ENCODE data around the gene GBX2. TPM values are rescaled to one million over a fixed set of nuclear protein-coding genes. Genes with fewer than 3 reads are reported as not detected.

The GBX2 gene
- total RNA-seq, 4 donors from 2014 or later: not detected

GRCh38 chr2:236159778-236160170, 8.4 kb downstream of the GBX2 start:
- Histone ChIP-seq H3K4me3 (no peak overlapping the region), H3K27ac (no peak overlapping the region), H3K27me3 (peaks cover 0 to 73% of the 10 kb centered on the region in 2 donors), H3K36me3 (no peaks in the 10 kb centered on the region), H3K9me3 (no peaks in the 10 kb centered on the region), H3K4me1 (peaks cover 0 to 27% (median 10%) of the 10 kb centered on the region in 4 donors)
- whole genome bisulfite sequencing, 2 donors: 30 to 58% methylated on average over 2 to 8 of the region's 33 CpGs
- TF ChIP-seq POLR2A (IDR thresholded peaks at IDR 0.05) (no peak), EP300 (IDR thresholded peaks at IDR 0.05) (no peak), CTCF (IDR thresholded peaks at IDR 0.05) (no peak)
- DNase-seq (ENCODE audit: low spot score in 2 of 2): no peak

- Histone ChIP-seq H3K4me3 (no peak overlapping the region), H3K27me3 (peaks cover 0 to 67% of the 10 kb centered on the region in 2 donors), H3K9me3 (no peaks in the 10 kb centered on the region), H3K36me3 (no peaks in the 10 kb centered on the region), H3K27ac (no peak overlapping the region), H3K4me1 (peaks cover 0 to 21% (median 4%) of the 10 kb centered on the region in 4 donors)
- TF ChIP-seq CTCF (IDR thresholded peaks at IDR 0.05): no peak
- no peak for TF ChIP-seq POLR2A (IDR thresholded peaks at IDR 0.05)
- TF ChIP-seq EP300 (IDR thresholded peaks at IDR 0.05): no peak
- WGBS, 2 donors: 39 to 44% methylated on average over 37 to 45 of the region's 45 CpGs
- no peak for DNase-seq (ENCODE audit: low spot score in 2 of 2)
These were observed 9.0 kb downstream of the GBX2 start for GRCh38 chr2:236158969-236159777.

GRCh38 chr2:236157815-236158498, 10.2 kb downstream of the GBX2 start:
- H3K9me3 ChIP-seq: peaks cover 0 to 4% (median 3%) of the 10 kb centered on the region in 4 donors
- no peaks in the 10 kb centered on the region for H3K36me3 ChIP-seq
- H3K4me1 ChIP-seq: peaks cover 0 to 9% (median 0%) of the 10 kb centered on the region in 4 donors
- WGBS, 2 donors: 79 to 86% methylated on average over 10 of the region's 10 CpGs
- DNase-seq (ENCODE audit: low spot score in 2 of 2): no peak
- TF ChIP-seq CTCF (IDR thresholded peaks at IDR 0.05) (no peak), EP300 (IDR thresholded peaks at IDR 0.05) (no peak), POLR2A (IDR thresholded peaks at IDR 0.05) (no peak)
- peaks cover 0 to 55% of the 10 kb centered on the region in 2 donors for H3K27me3 ChIP-seq
- H3K27ac ChIP-seq: no peak overlapping the region
- no peak overlapping the region for H3K4me3 ChIP-seq

GRCh38 chr2:236157366-236157765, 10.8 kb downstream of the GBX2 start:
- Histone ChIP-seq H3K27me3 (peaks cover 0 to 49% of the 10 kb centered on the region in 2 donors), H3K4me1 (peaks cover 0 to 8% (median 0%) of the 10 kb centered on the region in 4 donors), H3K4me3 (no peak overlapping the region), H3K9me3 (peaks cover 0 to 10% (median 6%) of the 10 kb centered on the region in 4 donors), H3K27ac (no peak overlapping the region), H3K36me3 (no peaks in the 10 kb centered on the region)
- 90 to 96% methylated on average over 6 of the region's 6 CpGs for WGBS, 2 donors
- TF ChIP-seq CTCF (IDR thresholded peaks at IDR 0.05) (no peak), EP300 (IDR thresholded peaks at IDR 0.05) (no peak), POLR2A (IDR thresholded peaks at IDR 0.05) (no peak)
- no peak for DNase-seq (ENCODE audit: low spot score in 2 of 2)

- WGBS, 2 donors: 74 to 82% methylated on average over 6 to 7 of the region's 7 CpGs
- H3K4me3 ChIP-seq: no peak overlapping the region
- no peak for DNase-seq (ENCODE audit: low spot score in 2 of 2)
- peaks cover 0 to 44% of the 10 kb centered on the region in 2 donors for H3K27me3 ChIP-seq
- H3K27ac ChIP-seq: no peak overlapping the region
- H3K9me3 ChIP-seq: peaks cover 0 to 16% (median 6%) of the 10 kb centered on the region in 4 donors
- H3K36me3 ChIP-seq: no peaks in the 10 kb centered on the region
- TF ChIP-seq POLR2A (IDR thresholded peaks at IDR 0.05) (no peak), EP300 (IDR thresholded peaks at IDR 0.05) (no peak), CTCF (IDR thresholded peaks at IDR 0.05) (no peak)
- H3K4me1 ChIP-seq: peaks cover 0 to 8% (median 0%) of the 10 kb centered on the region in 4 donors
These were observed 11.4 kb downstream of the GBX2 start for GRCh38 chr2:236156860-236157194.
